Measurements from ENCODE around the gene PARD3. TPM values are rescaled to one million over a fixed set of nuclear protein-coding genes. Genes with fewer than 3 reads are reported as not detected.

Gene PARD3
- total RNA-seq, 2 experiments from 2014 or later = 2.2 to 2.8 TPM

GRCh38 chr10:34578468-34578867 lies 236.6 kb downstream of the PARD3 start:
- CTCF ChIA-PET = no interaction called here
- H3K4me1 Mint-ChIP-seq = no peaks in the 10 kb centered on the region
- no peak overlapping the region for H3K4me3 Mint-ChIP-seq

GRCh38 chr10:34576797-34577196 lies 238.3 kb downstream of the PARD3 start:
- no peak for DNase-seq

More at GRCh38 chr10:34578468-34578867, 236.6 kb downstream of the PARD3 start:
- no peak overlapping the region for H3K27ac Mint-ChIP-seq
- no peaks in the 10 kb centered on the region for H3K9me3 Mint-ChIP-seq (ENCODE audit: low read depth)
- POLR2A ChIA-PET = no interaction called here
- H3K27me3 Mint-ChIP-seq = peaks cover 2% of the 10 kb centered on the region
- ATAC-seq = no peak
- H3K36me3 Mint-ChIP-seq (ENCODE audit: low read depth) = no peaks in the 10 kb centered on the region
- no peak for DNase-seq
- intact Hi-C loops (cut with DNase I, micrococcal nuclease) = no loop called here

GRCh38 chr10:34575882-34576281 lies 239.2 kb downstream of the PARD3 start:
- no peaks in the 10 kb centered on the region for H3K36me3 Mint-ChIP-seq (ENCODE audit: low read depth)
- peaks cover 2% of the 10 kb centered on the region for H3K27me3 Mint-ChIP-seq
- H3K4me1 Mint-ChIP-seq = no peaks in the 10 kb centered on the region
- DNase-seq = no peak
- CTCF ChIA-PET = no interaction called here
- intact Hi-C loops (cut with DNase I, micrococcal nuclease) = no loop called here
- no peaks in the 10 kb centered on the region for H3K9me3 Mint-ChIP-seq (ENCODE audit: low read depth)
- POLR2A ChIA-PET = no interaction called here
- no peak overlapping the region for H3K4me3 Mint-ChIP-seq
- ATAC-seq = no peak
- no peak overlapping the region for H3K27ac Mint-ChIP-seq

More at GRCh38 chr10:34576797-34577196, 238.3 kb downstream of the PARD3 start:
- intact Hi-C loops (cut with DNase I, micrococcal nuclease) = no loop called here
- no peaks in the 10 kb centered on the region for H3K36me3 Mint-ChIP-seq (ENCODE audit: low read depth)
- no peaks in the 10 kb centered on the region for H3K4me1 Mint-ChIP-seq
- POLR2A ChIA-PET = no interaction called here
- no peak overlapping the region for H3K4me3 Mint-ChIP-seq
- CTCF ChIA-PET = interaction anchor here (0.6 kb wide), 1 partner anchor 713 kb away, joined by 4 read pairs; no protein-coding TSS in a partner anchor
- ATAC-seq = no peak
- H3K27me3 Mint-ChIP-seq = peaks cover 2% of the 10 kb centered on the region
- no peak overlapping the region for H3K27ac Mint-ChIP-seq
- H3K9me3 Mint-ChIP-seq (ENCODE audit: low read depth) = no peaks in the 10 kb centered on the region

- ChIA-PET CTCF (interaction anchor here (0.6 kb wide), 1 partner anchor 301 kb away, joined by 3 read pairs; no protein-coding TSS in a partner anchor), POLR2A (no interaction called here)
- Mint-ChIP-seq H3K27ac (no peak overlapping the region), H3K36me3 (ENCODE audit: low read depth) (no peaks in the 10 kb centered on the region), H3K4me3 (no peak overlapping the region), H3K27me3 (peaks cover 2% of the 10 kb centered on the region), H3K9me3 (ENCODE audit: low read depth) (no peaks in the 10 kb centered on the region), H3K4me1 (no peaks in the 10 kb centered on the region)
- ATAC-seq = no peak
- DNase-seq = no peak
- intact Hi-C loops (cut with DNase I, micrococcal nuclease) = no loop called here
Measured at GRCh38 chr10:34574353-34574934, 240.7 kb downstream of the PARD3 start.

- POLR2A ChIA-PET = no interaction called here
- DNase-seq (no peak), ATAC-seq (no peak)
- CTCF ChIA-PET = no interaction called here
- Mint-ChIP-seq H3K27me3 (peaks cover 5% of the 10 kb centered on the region), H3K9me3 (ENCODE audit: low read depth) (no peaks in the 10 kb centered on the region), H3K27ac (no peak overlapping the region), H3K4me1 (no peaks in the 10 kb centered on the region), H3K36me3 (ENCODE audit: low read depth) (no peaks in the 10 kb centered on the region), H3K4me3 (no peak overlapping the region)
- intact Hi-C loops (cut with DNase I, micrococcal nuclease) = no loop called here
Measured at GRCh38 chr10:34570887-34571286, 244.2 kb downstream of the PARD3 start.

GRCh38 chr10:34567659-34568253 lies 247.3 kb downstream of the PARD3 start:
- ChIA-PET CTCF (no interaction called here), POLR2A (no interaction called here)
- Mint-ChIP-seq H3K4me3 (no peak overlapping the region), H3K9me3 (ENCODE audit: low read depth) (no peaks in the 10 kb centered on the region), H3K27ac (no peak overlapping the region), H3K36me3 (ENCODE audit: low read depth) (no peaks in the 10 kb centered on the region), H3K27me3 (peaks cover 5% of the 10 kb centered on the region), H3K4me1 (no peaks in the 10 kb centered on the region)
- no peak for DNase-seq
- intact Hi-C loops (cut with DNase I, micrococcal nuclease) = no loop called here
- ATAC-seq = no peak

- H3K27ac Mint-ChIP-seq = no peak overlapping the region
- no peaks in the 10 kb centered on the region for H3K4me1 Mint-ChIP-seq
- no peak overlapping the region for H3K4me3 Mint-ChIP-seq
- ChIA-PET CTCF (no interaction called here), POLR2A (no interaction called here)
- no peaks in the 10 kb centered on the region for H3K36me3 Mint-ChIP-seq (ENCODE audit: low read depth)
- peaks cover 5% of the 10 kb centered on the region for H3K27me3 Mint-ChIP-seq
- no peaks in the 10 kb centered on the region for H3K9me3 Mint-ChIP-seq (ENCODE audit: low read depth)
- DNase-seq (no peak), ATAC-seq (no peak)
- intact Hi-C loops (cut with DNase I, micrococcal nuclease) = no loop called here
Measured at GRCh38 chr10:34565934-34566333, 249.2 kb downstream of the PARD3 start.

GRCh38 chr10:34558093-34558583 lies 257.0 kb downstream of the PARD3 start:
- H3K9me3 Mint-ChIP-seq (ENCODE audit: low read depth) = no peaks in the 10 kb centered on the region
- H3K36me3 Mint-ChIP-seq (ENCODE audit: low read depth) = no peaks in the 10 kb centered on the region
- no peaks in the 10 kb centered on the region for H3K4me1 Mint-ChIP-seq
- H3K4me3 Mint-ChIP-seq = no peak overlapping the region
- no peak overlapping the region for H3K27ac Mint-ChIP-seq
- DNase-seq (no peak), ATAC-seq (no peak)
- ChIA-PET POLR2A (no interaction called here), CTCF (no interaction called here)
- H3K27me3 Mint-ChIP-seq = no peaks in the 10 kb centered on the region
- intact Hi-C loops (cut with DNase I, micrococcal nuclease) = no loop called here

GRCh38 chr10:34557173-34557572 lies 257.9 kb downstream of the PARD3 start:
- Mint-ChIP-seq H3K4me3 (no peak overlapping the region), H3K9me3 (ENCODE audit: low read depth) (no peaks in the 10 kb centered on the region), H3K36me3 (ENCODE audit: low read depth) (no peaks in the 10 kb centered on the region), H3K27me3 (no peaks in the 10 kb centered on the region), H3K27ac (no peak overlapping the region), H3K4me1 (no peaks in the 10 kb centered on the region)
- no peak for DNase-seq
- ATAC-seq = no peak
- intact Hi-C loops (cut with DNase I, micrococcal nuclease) = no loop called here
- POLR2A ChIA-PET = no interaction called here
- CTCF ChIA-PET = no interaction called here

GRCh38 chr10:34555653-34556052 lies 259.4 kb downstream of the PARD3 start:
- H3K4me3 Mint-ChIP-seq = no peak overlapping the region
- CTCF ChIA-PET = no interaction called here
- intact Hi-C loops (cut with DNase I, micrococcal nuclease) = no loop called here

GRCh38 chr10:34553747-34554146 lies 261.3 kb downstream of the PARD3 start:
- Mint-ChIP-seq H3K27me3 (no peaks in the 10 kb centered on the region), H3K36me3 (ENCODE audit: low read depth) (no peaks in the 10 kb centered on the region), H3K9me3 (ENCODE audit: low read depth) (no peaks in the 10 kb centered on the region), H3K27ac (no peak overlapping the region), H3K4me3 (no peak overlapping the region), H3K4me1 (no peaks in the 10 kb centered on the region)
- ChIA-PET CTCF (no interaction called here), POLR2A (no interaction called here)
- intact Hi-C loops (cut with DNase I, micrococcal nuclease) = no loop called here
- DNase-seq = no peak
- ATAC-seq = no peak

More at GRCh38 chr10:34555653-34556052, 259.4 kb downstream of the PARD3 start:
- no peaks in the 10 kb centered on the region for H3K36me3 Mint-ChIP-seq (ENCODE audit: low read depth)
- H3K27ac Mint-ChIP-seq = no peak overlapping the region
- no peak for DNase-seq
- no peaks in the 10 kb centered on the region for H3K4me1 Mint-ChIP-seq
- POLR2A ChIA-PET = no interaction called here
- no peaks in the 10 kb centered on the region for H3K27me3 Mint-ChIP-seq
- ATAC-seq = no peak
- H3K9me3 Mint-ChIP-seq (ENCODE audit: low read depth) = no peaks in the 10 kb centered on the region

GRCh38 chr10:34551295-34551694 lies 263.8 kb downstream of the PARD3 start:
- intact Hi-C loops (cut with DNase I, micrococcal nuclease) = no loop called here
- CTCF ChIA-PET = no interaction called here

More at GRCh38 chr10:34551295-34551694, 263.8 kb downstream of the PARD3 start:
- no peak for ATAC-seq
- DNase-seq = no peak
- Mint-ChIP-seq H3K27me3 (no peaks in the 10 kb centered on the region), H3K4me1 (no peaks in the 10 kb centered on the region), H3K27ac (no peak overlapping the region), H3K4me3 (no peak overlapping the region), H3K36me3 (ENCODE audit: low read depth) (no peaks in the 10 kb centered on the region), H3K9me3 (ENCODE audit: low read depth) (no peaks in the 10 kb centered on the region)
- POLR2A ChIA-PET = no interaction called here

All from activated CD4-positive, alpha-beta T cell treated with anti-CD3 and anti-CD28 coated beads for 36 hours (primary cell).